ENCODE results near the gene HOXA6. TPM values are rescaled to one million over a fixed set of nuclear protein-coding genes. Genes with fewer than 3 reads are reported as not detected.

Gene HOXA6
- total and polyA plus RNA-seq, 11 donors: not detected

GRCh38 chr7:27106901-27107240 is 40.7 kb downstream of the HOXA6 start:
- no peak for DNase-seq
- peak overlapping the region in 9 of 12 donors; percentile 18 to 51 (median 31) for H3K4me3 ChIP-seq
- ATAC-seq: no peak
- intact Hi-C loops (cut with DNase I): no loop called here
- H3K9me3 ChIP-seq: no peaks in the 10 kb centered on the region
- no peaks in the 10 kb centered on the region for H3K36me3 ChIP-seq
- TF ChIP-seq POLR2A (IDR thresholded peaks at IDR 0.05): no peak
- TF ChIP-seq, protein P1, sequence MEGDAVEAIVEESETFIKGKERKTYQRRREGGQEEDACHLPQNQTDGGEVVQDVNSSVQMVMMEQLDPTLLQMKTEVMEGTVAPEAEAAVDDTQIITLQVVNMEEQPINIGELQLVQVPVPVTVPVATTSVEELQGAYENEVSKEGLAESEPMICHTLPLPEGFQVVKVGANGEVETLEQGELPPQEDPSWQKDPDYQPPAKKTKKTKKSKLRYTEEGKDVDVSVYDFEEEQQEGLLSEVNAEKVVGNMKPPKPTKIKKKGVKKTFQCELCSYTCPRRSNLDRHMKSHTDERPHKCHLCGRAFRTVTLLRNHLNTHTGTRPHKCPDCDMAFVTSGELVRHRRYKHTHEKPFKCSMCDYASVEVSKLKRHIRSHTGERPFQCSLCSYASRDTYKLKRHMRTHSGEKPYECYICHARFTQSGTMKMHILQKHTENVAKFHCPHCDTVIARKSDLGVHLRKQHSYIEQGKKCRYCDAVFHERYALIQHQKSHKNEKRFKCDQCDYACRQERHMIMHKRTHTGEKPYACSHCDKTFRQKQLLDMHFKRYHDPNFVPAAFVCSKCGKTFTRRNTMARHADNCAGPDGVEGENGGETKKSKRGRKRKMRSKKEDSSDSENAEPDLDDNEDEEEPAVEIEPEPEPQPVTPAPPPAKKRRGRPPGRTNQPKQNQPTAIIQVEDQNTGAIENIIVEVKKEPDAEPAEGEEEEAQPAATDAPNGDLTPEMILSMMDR (IDR thresholded peaks at IDR 0.05): no peak
- H3K27me3 ChIP-seq: peaks cover 63 to 100% (median 97%) of the 10 kb centered on the region in 9 donors
- H3K4me1 ChIP-seq: peaks cover 0 to 33% (median 6%) of the 10 kb centered on the region in 12 donors
- WGBS, 4 donors: 17 to 19% (median 18%) methylated on average over 14 of the region's 14 CpGs
- peak overlapping the region in 9 of 12 donors; percentile 2 to 93 (median 67) for H3K27ac ChIP-seq

DNA sequence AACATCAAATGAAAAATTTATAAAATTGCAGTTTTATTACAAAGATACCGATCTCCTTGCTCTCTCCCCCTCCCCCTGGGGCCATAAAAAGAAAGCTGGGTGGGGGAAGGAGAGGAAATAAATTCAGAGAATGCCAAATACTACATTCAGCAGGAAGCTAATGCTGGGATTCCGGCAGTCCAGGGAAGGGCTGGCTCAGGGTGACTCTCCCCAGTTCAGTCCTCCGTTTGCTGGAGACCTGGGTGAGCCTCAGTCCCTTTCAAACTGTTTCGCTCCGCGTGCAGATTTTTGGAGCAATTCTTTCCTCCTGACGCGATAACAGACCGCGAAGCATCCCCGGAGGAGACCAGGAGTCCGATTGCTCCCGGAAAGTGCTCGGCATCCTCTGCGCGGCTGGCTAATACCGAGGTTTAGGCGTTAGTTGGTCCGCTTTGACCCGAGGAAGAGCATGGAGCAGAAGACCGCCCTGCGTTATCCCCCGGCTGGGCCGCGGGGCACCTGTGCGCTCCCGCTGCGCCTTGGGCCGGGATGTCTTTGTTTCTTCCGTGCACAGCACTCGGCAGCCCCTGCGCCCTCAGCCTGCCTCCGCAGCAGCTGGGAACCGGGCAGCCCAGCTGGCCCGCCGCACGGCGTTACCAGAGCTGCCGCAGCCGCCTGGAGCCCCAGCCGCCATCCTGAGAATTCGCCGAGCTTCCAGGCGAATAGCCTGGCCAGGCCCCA is 41.2 kb downstream of the HOXA6 start:
- peak overlapping the region in 9 of 12 donors; percentile 2 to 93 (median 67) for H3K27ac ChIP-seq
- peaks cover 0 to 38% (median 8%) of the 10 kb centered on the region in 12 donors for H3K4me1 ChIP-seq
- no peaks in the 10 kb centered on the region for H3K9me3 ChIP-seq
- 4 to 16% (median 12%) methylated on average over 13 to 44 of the region's 44 CpGs for WGBS, 4 donors
- TF ChIP-seq, protein P1 (IDR thresholded peaks at IDR 0.05): no peak
- TF ChIP-seq POLR2A (IDR thresholded peaks at IDR 0.05): no peak
- peak overlapping the region in 10 of 12 donors; percentile 2 to 51 (median 26) for H3K4me3 ChIP-seq
- DNase-seq (no peak), ATAC-seq (peak in 1 of 4 donors; percentile 20)
- intact Hi-C loops (cut with DNase I): no loop called here
- no peaks in the 10 kb centered on the region for H3K36me3 ChIP-seq
- peaks cover 63 to 100% (median 97%) of the 10 kb centered on the region in 9 donors for H3K27me3 ChIP-seq

- peaks cover 0 to 32% (median 9%) of the 10 kb centered on the region in 12 donors for H3K4me1 ChIP-seq
- WGBS, 4 donors: 18 to 42% (median 29%) methylated on average over 13 of the region's 13 CpGs
- TF ChIP-seq POLR2A (IDR thresholded peaks at IDR 0.05): no peak
- H3K27ac ChIP-seq: peak overlapping the region in 3 of 12 donors; percentile 81 to 93 (median 85)
- H3K27me3 ChIP-seq: peaks cover 59 to 100% (median 98%) of the 10 kb centered on the region in 9 donors
- no peaks in the 10 kb centered on the region for H3K36me3 ChIP-seq
- H3K9me3 ChIP-seq: no peaks in the 10 kb centered on the region
- DNase-seq (no peak), ATAC-seq (no peak)
- intact Hi-C loops (cut with DNase I): no loop called here
- H3K4me3 ChIP-seq: no peak overlapping the region
Observed at GRCh38 chr7:27105301-27106031, 42.1 kb downstream of the HOXA6 start.

DNA sequence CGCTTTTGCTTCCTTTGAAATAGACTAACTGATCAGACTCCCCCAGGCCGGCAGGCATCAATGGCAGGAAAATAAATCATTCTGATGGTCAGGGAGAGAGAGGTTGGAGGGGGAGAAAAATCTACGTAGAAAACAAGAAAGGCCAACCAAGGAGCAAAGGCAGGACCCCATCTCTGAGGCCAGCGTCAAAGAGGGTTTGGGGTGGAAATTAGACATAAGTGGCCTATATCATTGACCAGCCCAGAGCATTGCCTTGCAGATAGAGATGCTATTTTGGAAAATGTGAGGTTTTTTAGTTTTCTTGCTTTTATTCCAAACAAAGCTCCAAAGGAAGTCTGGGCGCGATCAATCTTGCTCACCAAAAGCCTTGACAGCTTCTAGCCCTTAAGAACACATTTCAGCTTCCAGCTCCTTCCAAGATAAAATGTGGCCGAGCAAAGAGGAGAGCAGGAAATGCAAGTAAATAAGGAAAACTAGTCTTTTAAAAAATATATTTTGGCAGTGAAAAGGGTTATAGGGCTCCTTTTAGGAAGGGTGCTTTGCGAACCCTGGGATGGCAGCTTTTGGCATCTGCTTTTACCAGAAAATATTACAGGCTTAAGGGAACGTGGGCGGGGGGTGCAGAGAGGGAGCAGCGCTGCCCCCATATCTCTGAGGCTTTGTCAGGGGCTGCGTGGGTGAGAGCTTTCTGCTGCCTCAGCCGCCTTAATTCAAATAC is 43.1 kb downstream of the HOXA6 start:
- DNase-seq (no peak), ATAC-seq (no peak)
- peak overlapping the region in 2 of 12 donors; percentile 43 for H3K4me3 ChIP-seq
- H3K4me1 ChIP-seq: peaks cover 0 to 29% (median 8%) of the 10 kb centered on the region in 12 donors
- 12 to 23% (median 20%) methylated on average over 13 of the region's 13 CpGs for WGBS, 4 donors
- H3K36me3 ChIP-seq: no peaks in the 10 kb centered on the region
- no peaks in the 10 kb centered on the region for H3K9me3 ChIP-seq
- intact Hi-C loops (cut with DNase I): no loop called here
- peak overlapping the region in 3 of 12 donors; percentile 60 to 93 (median 60) for H3K27ac ChIP-seq
- TF ChIP-seq, protein P1 (IDR thresholded peaks at IDR 0.05): no peak
- TF ChIP-seq POLR2A (IDR thresholded peaks at IDR 0.05): no peak
- peaks cover 58 to 100% (median 97%) of the 10 kb centered on the region in 9 donors for H3K27me3 ChIP-seq

Measured in heart left ventricle (tissue), 16 donors.